Breast epithelium (tissue), 3 donors: ENCODE measurements around the gene MAML3.

Experiments used
- POLR2AphosphoS5 ChIP-seq, 3 donors: sonication (generic); formaldehyde crosslinking; IDR thresholded peaks; one replicate each; pipeline ENCODE4 v1.6.1; 2017; ENCODE audit warnings: antibody characterized with exemption in 3 of 3
- TF ChIP-seq, protein P1 (sequence below), 3 donors: fragments of 450-650 bp; IDR thresholded peaks; one replicate each; pipeline ENCODE4 v1.5.1; 2016 to 2017; ENCODE audit warnings: antibody characterized with exemption in 3 of 3, mild to moderate bottlenecking in 3 of 3, moderate library complexity in 3 of 3

DNA sequence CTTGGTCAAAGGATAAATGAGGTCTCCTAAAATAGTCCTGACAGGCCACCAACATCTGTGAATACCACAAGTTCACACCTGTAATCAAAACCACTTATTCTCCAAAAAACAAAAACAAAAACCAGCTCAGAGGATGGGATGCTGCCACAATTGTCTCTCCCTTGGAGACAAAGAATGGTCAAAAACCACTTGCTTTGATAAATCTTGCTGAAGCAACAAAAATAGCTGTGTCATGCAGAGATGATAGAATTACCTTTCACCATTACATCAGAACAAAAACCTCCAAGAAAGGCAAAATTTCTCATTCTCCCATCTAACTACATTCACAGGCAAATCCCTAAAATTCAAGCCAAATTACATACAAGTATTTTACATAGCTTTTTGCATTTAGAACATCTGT, 180.4 kb downstream of the MAML3 start:
- TF ChIP-seq, protein P1, sequence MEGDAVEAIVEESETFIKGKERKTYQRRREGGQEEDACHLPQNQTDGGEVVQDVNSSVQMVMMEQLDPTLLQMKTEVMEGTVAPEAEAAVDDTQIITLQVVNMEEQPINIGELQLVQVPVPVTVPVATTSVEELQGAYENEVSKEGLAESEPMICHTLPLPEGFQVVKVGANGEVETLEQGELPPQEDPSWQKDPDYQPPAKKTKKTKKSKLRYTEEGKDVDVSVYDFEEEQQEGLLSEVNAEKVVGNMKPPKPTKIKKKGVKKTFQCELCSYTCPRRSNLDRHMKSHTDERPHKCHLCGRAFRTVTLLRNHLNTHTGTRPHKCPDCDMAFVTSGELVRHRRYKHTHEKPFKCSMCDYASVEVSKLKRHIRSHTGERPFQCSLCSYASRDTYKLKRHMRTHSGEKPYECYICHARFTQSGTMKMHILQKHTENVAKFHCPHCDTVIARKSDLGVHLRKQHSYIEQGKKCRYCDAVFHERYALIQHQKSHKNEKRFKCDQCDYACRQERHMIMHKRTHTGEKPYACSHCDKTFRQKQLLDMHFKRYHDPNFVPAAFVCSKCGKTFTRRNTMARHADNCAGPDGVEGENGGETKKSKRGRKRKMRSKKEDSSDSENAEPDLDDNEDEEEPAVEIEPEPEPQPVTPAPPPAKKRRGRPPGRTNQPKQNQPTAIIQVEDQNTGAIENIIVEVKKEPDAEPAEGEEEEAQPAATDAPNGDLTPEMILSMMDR (IDR thresholded peaks at IDR 0.05) = no peak
- TF ChIP-seq POLR2AphosphoS5 (IDR thresholded peaks at IDR 0.05) = no peak
